HepG2 (cell line): Measurements from ENCODE around the gene HEYL. TPM values are rescaled to one million over a fixed set of nuclear protein-coding genes. Genes with fewer than 3 reads are reported as not detected.

ENCODE experiments used
- ATAC-seq: fragments of 200-7000 bp; cut with Tn5 transposase; 3 replicates; pipeline ENCODE4 v1.9.1; 2020; ENCODE audit warnings: mild to moderate bottlenecking, moderate library complexity
- BruUV-seq: library from RNA; stranded (reverse); fragments of 400-500 nt; replicated peaks from 2 replicates; lab custom pipeline; 2021; lab: Mats Ljungman, UMichigan
- CTCF ChIA-PET: fragments of 300-600 bp; formaldehyde crosslinking; extraction: SDS; loops from one replicate; lab custom pipeline; 2021; ENCODE audit warnings: low total read pairs, inconsistent platforms, low intra/inter-chr PET ratio; lab: Yijun Ruan, JAX
- POLR2A ChIA-PET: fragments of 350-600 bp; sonication (Branson Sonifier 250); formaldehyde crosslinking; loops from one replicate; lab custom pipeline; 2020; ENCODE audit warnings: antibody characterized with exemption, inconsistent platforms; lab: Yijun Ruan, JAX
- DNase-seq: peaks from one replicate; pipeline ENCODE4 v3.0.0-alpha.2; 2015; ENCODE audit warnings: low spot score
- FAIRE-seq: peaks from 3 replicates; lab custom pipeline; 2011; peaks lifted over from hg19 to GRCh38; lab: Jason Lieb, UNC
- H2AFZ ChIP-seq: one replicate; pipeline ENCODE4 v1.6.1; 2011; ENCODE audit warnings: low read length, inconsistent platforms
- H3K27ac ChIP-seq: fragments of 300-600 bp; 3 replicates; pipeline ENCODE4 v1.8.0; 2011; ENCODE audit warnings: mixed run types, mild to moderate bottlenecking, mixed read lengths, low read length, inconsistent platforms; ENCODE audit not compliant: insufficient read depth; ENCODE audit errors: extremely low read length
- H3K27me3 ChIP-seq, 2 experiments: fragments of 200-600 bp in 1 of 2; 2 replicates in 1 of 2; 3 replicates in 1 of 2; pipeline versions ENCODE4 v1.6.0 to v1.8.0; 2011; ENCODE audit warnings: low read length in 2 of 2, mild to moderate bottlenecking in 2 of 2, moderate library complexity in 2 of 2, inconsistent platforms in 1 of 2; ENCODE audit not compliant: insufficient read depth in 2 of 2, control insufficient read depth in 1 of 2
- H3K36me3 ChIP-seq, 2 experiments: fragments of 200-600 bp in 1 of 2; replicated peaks in 1 of 2; 2 replicates in 1 of 2; 3 replicates in 1 of 2; pipeline versions ENCODE4 v1.5.1 to v1.8.0; 2011; ENCODE audit warnings: low read length in 2 of 2, inconsistent platforms in 1 of 2; ENCODE audit not compliant: insufficient read depth in 2 of 2, control insufficient read depth in 1 of 2
- H3K4me1 ChIP-seq: 2 replicates; pipeline ENCODE4 v1.5.1; 2012; ENCODE audit warnings: low read length, inconsistent platforms; ENCODE audit not compliant: insufficient read depth
- H3K4me2 ChIP-seq: 2 replicates; pipeline ENCODE4 v1.6.0; 2011; ENCODE audit warnings: low read depth, low read length, inconsistent platforms
- H3K4me3 ChIP-seq, 3 experiments: fragments of 200-600 bp in 1 of 3; sonication (generic), shearing (Covaris generic) in 1 of 3; replicated peaks in 1 of 3; 2 replicates each; pipeline ENCODE4 v1.5.1; 2011 to 2016; ENCODE audit warnings: low read length in 3 of 3, inconsistent platforms in 2 of 3, low read depth in 2 of 3, mild to moderate bottlenecking in 2 of 3, control low read depth in 1 of 3, mixed read lengths in 1 of 3; ENCODE audit not compliant: insufficient read depth in 1 of 3
- H3K79me2 ChIP-seq: one replicate; pipeline ENCODE4 v1.6.1; 2011; ENCODE audit warnings: low read length, inconsistent platforms; ENCODE audit not compliant: insufficient read depth
- H3K9ac ChIP-seq: 2 replicates; pipeline ENCODE4 v1.6.0; 2011; ENCODE audit warnings: mild to moderate bottlenecking, low read depth, low read length, inconsistent platforms; ENCODE audit not compliant: insufficient read depth
- H3K9me3 ChIP-seq: 2 replicates; pipeline ENCODE4 v1.5.1; 2012; ENCODE audit warnings: mild to moderate bottlenecking, low read length
- H4K20me1 ChIP-seq: 2 replicates; pipeline ENCODE4 v1.6.0; 2011; ENCODE audit warnings: inconsistent platforms, mild to moderate bottlenecking, low read length, moderate library complexity; ENCODE audit not compliant: insufficient read depth
- ARNT ChIP-seq: fragments of 450-650 bp; IDR thresholded peaks from 2 replicates; pipeline ENCODE4 v1.6.1; 2017
- PCBP1 ChIP-seq: fragments of 200-400 bp; formaldehyde crosslinking; IDR thresholded peaks from 2 replicates; pipeline ENCODE4 v1.6.1; 2017; ENCODE audit warnings: mild to moderate bottlenecking, low read depth, low read length, borderline replicate concordance
- REPIN1 ChIP-seq: sonication (generic); formaldehyde crosslinking; IDR thresholded peaks from 2 replicates; pipeline ENCODE4 v1.8.0; 2022; ENCODE audit warnings: missing genetic modification reagents, low read depth, mild to moderate bottlenecking, borderline replicate concordance
- RFX1 ChIP-seq: fragments of 450-650 bp; IDR thresholded peaks from 2 replicates; pipeline ENCODE4 v1.6.1; 2017
- SAP130 ChIP-seq: IDR thresholded peaks from 2 replicates; pipeline ENCODE4 v1.6.1; 2016; ENCODE audit warnings: low read depth
- TCF7 ChIP-seq: sonication (generic); IDR thresholded peaks from 2 replicates; pipeline ENCODE4 v1.6.1; 2016; ENCODE audit warnings: antibody characterized with exemption, low read depth
- TOE1 ChIP-seq: sonication (generic); formaldehyde crosslinking; IDR thresholded peaks from 2 replicates; pipeline ENCODE4 v1.4.0; 2020; ENCODE audit warnings: mild to moderate bottlenecking, missing genetic modification reagents
- ZC3H13 ChIP-seq: sonication (generic); formaldehyde crosslinking; IDR thresholded peaks from 2 replicates; pipeline ENCODE4 v1.8.1; 2023; ENCODE audit warnings: mild to moderate bottlenecking, missing genetic modification reagents, moderate library complexity
- ZFP1 ChIP-seq: IDR thresholded peaks from 2 replicates; pipeline ENCODE4 v1.6.1; 2016
- ZNF335 ChIP-seq: sonication (generic); formaldehyde crosslinking; IDR thresholded peaks from 2 replicates; pipeline ENCODE4 v1.4.0; 2020; ENCODE audit warnings: missing genetic modification reagents
- WGBS: methylation state at CpG from one replicate; pipeline ENCODE4 v1.1.6; 2017; ENCODE audit warnings: low lambda C conversion rate; 5-methylcytosine and 5-hydroxymethylcytosine counted together
- in situ Hi-C: cut with HindIII; loops from 2 replicates; pipeline ENCODE4 v1.10.0; 2017; ENCODE audit warnings: low pct_unique_long_range_greater_than_20kb; ENCODE audit not compliant: extremely low pct_ligation_motif_present
- intact Hi-C: fragments of 100-400 bp; cut with micrococcal nuclease; formaldehyde crosslinking; loops from one replicate; pipeline ENCODE4 v1.10.0; 2022; ENCODE audit not compliant: unreplicated experiment
- polyA plus RNA-seq, 8 experiments: library from polyadenylated mRNA; depleted of rRNA in 3 of 8; stranded (reverse) in 7 of 8; unstranded in 1 of 8; fragments of >200 nt; fragmentation: Illumina TruSeq in 4 of 8; extraction: Trizol in 4 of 8; gene quantifications; 2 replicates each; pipeline versions ENCODE4 v1.2.1 to v1.2.3, GENCODE V29; 2011 to 2016; ENCODE audit warnings: low read depth in 4 of 8, missing spikeins in 1 of 8, mixed read lengths in 1 of 8; ENCODE audit not compliant: insufficient read depth in 1 of 8
- total RNA-seq, 5 experiments: library from RNA; depleted of rRNA; stranded (reverse); fragments of >200 nt; fragmentation: Illumina TruSeq; extraction: Trizol; gene quantifications; 2 replicates each; pipeline ENCODE4 v1.2.3, GENCODE V29; 2016; ENCODE audit warnings: low read depth in 1 of 5
- TF ChIP-seq, protein P1 (sequence below): sonication (generic); formaldehyde crosslinking; IDR thresholded peaks from 2 replicates; pipeline ENCODE4 v1.4.0; 2020; ENCODE audit warnings: low read depth, mild to moderate bottlenecking, missing genetic modification reagents
- TF ChIP-seq, protein P2 (sequence below), 2 experiments: sonication (generic) in 1 of 2; formaldehyde crosslinking in 1 of 2; IDR thresholded peaks; 2 replicates each; pipeline versions ENCODE4 v1.4.0 to v1.6.1; 2016 to 2020; ENCODE audit warnings: borderline replicate concordance in 1 of 2, low read depth in 1 of 2, mild to moderate bottlenecking in 1 of 2, missing genetic modification reagents in 1 of 2
- TF ChIP-seq, protein P3 (sequence below): sonication (generic); formaldehyde crosslinking; IDR thresholded peaks from 2 replicates; pipeline ENCODE4 v1.8.0; 2022; ENCODE audit warnings: mild to moderate bottlenecking, missing genetic modification reagents, borderline replicate concordance

The HEYL gene
- total and polyA plus RNA-seq, 2 of the 13 experiments (the other 11 are each of a cell fraction or from before 2014, with no cell fraction given), result 0.03 to 0.04 TPM

DNA sequence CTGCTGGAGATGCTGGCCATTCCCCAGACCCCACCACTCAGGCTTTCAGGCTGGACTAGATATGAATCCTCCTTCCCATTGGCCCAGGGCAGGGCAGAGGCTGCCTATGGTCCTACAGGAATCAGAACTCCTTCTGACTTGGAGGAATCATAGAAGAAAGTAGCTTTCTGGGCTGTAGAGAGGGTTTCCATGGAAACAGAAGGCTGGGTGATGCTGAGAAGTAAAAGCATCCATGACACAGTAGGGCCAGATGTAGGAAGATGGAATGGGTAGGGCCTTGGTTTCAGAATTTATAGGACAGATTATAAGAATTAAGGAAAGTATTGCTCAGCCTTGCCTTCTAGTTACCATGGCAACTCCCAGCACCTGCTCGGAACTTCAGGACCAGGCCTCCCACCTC lies 23.4 kb upstream of the HEYL start:
- ATAC-seq (no peak), DNase-seq (no peak), FAIRE-seq (no peak)
- ChIA-PET CTCF (no interaction called here), POLR2A (no interaction called here)
- no peak overlapping the region for H3K9ac ChIP-seq
- no peak overlapping the region for H3K4me3 ChIP-seq
- no TSS peak for BruUV-seq
- 0% methylated on average over 1 of the region's 1 CpG for WGBS
- H3K9me3 ChIP-seq, result no peaks in the 10 kb centered on the region
- intact Hi-C loops (loop anchor here (1.0 to 2.0 kb wide), 2 partner anchors 26 to 48 kb away; no protein-coding TSS in a partner anchor), in situ Hi-C loops (no loop called here)
- no peak overlapping the region for H3K4me2 ChIP-seq
- TF ChIP-seq REPIN1 (CRISPR knock-in tag), result no peak
- peak; percentile 19; the same call in 1 of the 2 replicates for TF ChIP-seq RFX1
- H3K4me1 ChIP-seq, result no peaks in the 10 kb centered on the region
- no peak overlapping the region for H2AFZ ChIP-seq
- H3K79me2 ChIP-seq, result no peaks in the 10 kb centered on the region
- H3K27ac ChIP-seq, result no peak overlapping the region
- no peaks in the 10 kb centered on the region for H3K36me3 ChIP-seq
- no peaks in the 10 kb centered on the region for H4K20me1 ChIP-seq
- H3K27me3 ChIP-seq, result peaks cover 0 to 52% of the 10 kb centered on the region in 2 experiments; a peak in 3 of 5 replicates

DNA sequence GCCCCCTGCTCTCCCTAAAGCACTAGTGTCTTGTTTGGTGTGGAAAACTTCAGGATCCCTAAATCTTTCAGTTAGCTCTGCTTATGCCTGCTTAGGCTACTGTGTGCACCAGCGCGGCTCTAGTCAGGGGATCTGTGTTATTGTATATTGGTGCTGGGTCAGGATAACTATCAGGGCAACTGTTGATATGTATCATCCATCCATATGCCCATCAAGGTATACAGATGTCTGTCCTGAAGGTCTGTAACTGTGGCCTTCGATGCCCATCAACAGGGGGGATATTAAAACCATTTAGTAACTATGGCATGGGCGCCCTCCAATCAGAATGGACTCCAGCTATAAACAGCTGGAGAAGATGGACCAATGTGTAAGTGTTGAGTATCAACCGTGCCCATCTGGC lies 20.1 kb upstream of the HEYL start:
- Histone ChIP-seq H3K4me1 (no peaks in the 10 kb centered on the region), H3K4me3 (no peak overlapping the region), H3K9me3 (no peaks in the 10 kb centered on the region), H2AFZ (no peak overlapping the region), H3K36me3 (no peaks in the 10 kb centered on the region), H4K20me1 (no peaks in the 10 kb centered on the region), H3K4me2 (no peak overlapping the region), H3K79me2 (no peaks in the 10 kb centered on the region), H3K27ac (no peak overlapping the region), H3K9ac (no peak overlapping the region), H3K27me3 (peaks cover 0 to 48% of the 10 kb centered on the region in 2 experiments; a peak in 2 of 5 replicates)
- TF ChIP-seq PCBP1 (no peak), TCF7 (no peak), ZNF335 (CRISPR knock-in tag) (no peak), SAP130 (CRISPR knock-in tag) (no peak), ZC3H13 (CRISPR knock-in tag) (no peak), ARNT (no peak), ZFP1 (CRISPR knock-in tag) (no peak), TOE1 (no peak)
- TF ChIP-seq, protein P1, sequence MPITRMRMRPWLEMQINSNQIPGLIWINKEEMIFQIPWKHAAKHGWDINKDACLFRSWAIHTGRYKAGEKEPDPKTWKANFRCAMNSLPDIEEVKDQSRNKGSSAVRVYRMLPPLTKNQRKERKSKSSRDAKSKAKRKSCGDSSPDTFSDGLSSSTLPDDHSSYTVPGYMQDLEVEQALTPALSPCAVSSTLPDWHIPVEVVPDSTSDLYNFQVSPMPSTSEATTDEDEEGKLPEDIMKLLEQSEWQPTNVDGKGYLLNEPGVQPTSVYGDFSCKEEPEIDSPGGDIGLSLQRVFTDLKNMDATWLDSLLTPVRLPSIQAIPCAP (CRISPR knock-in tag), result no peak
- TF ChIP-seq, protein P2, sequence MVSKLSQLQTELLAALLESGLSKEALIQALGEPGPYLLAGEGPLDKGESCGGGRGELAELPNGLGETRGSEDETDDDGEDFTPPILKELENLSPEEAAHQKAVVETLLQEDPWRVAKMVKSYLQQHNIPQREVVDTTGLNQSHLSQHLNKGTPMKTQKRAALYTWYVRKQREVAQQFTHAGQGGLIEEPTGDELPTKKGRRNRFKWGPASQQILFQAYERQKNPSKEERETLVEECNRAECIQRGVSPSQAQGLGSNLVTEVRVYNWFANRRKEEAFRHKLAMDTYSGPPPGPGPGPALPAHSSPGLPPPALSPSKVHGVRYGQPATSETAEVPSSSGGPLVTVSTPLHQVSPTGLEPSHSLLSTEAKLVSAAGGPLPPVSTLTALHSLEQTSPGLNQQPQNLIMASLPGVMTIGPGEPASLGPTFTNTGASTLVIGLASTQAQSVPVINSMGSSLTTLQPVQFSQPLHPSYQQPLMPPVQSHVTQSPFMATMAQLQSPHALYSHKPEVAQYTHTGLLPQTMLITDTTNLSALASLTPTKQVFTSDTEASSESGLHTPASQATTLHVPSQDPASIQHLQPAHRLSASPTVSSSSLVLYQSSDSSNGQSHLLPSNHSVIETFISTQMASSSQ (IDR thresholded peaks at IDR 0.05; ENCODE audit: low read depth), result no peak
- TF ChIP-seq, protein P2 (CRISPR knock-in tag; IDR thresholded peaks at IDR 0.05; ENCODE audit: borderline replicate concordance), result no peak
- TF ChIP-seq, protein P3, sequence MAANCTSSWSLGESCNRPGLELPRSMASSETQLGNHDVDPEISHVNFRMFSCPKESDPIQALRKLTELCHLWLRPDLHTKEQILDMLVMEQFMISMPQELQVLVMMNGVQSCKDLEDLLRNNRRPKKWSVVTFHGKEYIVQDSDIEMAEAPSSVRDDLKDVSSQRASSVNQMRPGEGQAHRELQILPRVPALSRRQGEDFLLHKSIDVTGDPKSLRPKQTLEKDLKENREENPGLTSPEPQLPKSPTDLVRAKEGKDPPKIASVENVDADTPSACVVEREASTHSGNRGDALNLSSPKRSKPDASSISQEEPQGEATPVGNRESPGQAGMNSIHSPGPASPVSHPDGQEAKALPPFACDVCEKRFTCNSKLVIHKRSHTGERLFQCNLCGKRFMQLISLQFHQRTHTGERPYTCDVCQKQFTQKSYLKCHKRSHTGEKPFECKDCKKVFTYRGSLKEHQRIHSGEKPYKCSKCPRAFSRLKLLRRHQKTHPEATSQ, result no peak
- ATAC-seq, result no peak
- BruUV-seq, result no TSS peak
- intact Hi-C loops, result no loop called here
- CTCF ChIA-PET, result no interaction called here
- in situ Hi-C loops, result no loop called here
- DNase-seq, result no peak
- no peak for FAIRE-seq
- WGBS, result 6% methylated on average over 5 of the region's 5 CpGs
- POLR2A ChIA-PET, result no interaction called here
